Lower leg skin (tissue), 4 donors: ENCODE data around the gene PVALB. TPM values are rescaled to one million over a fixed set of nuclear protein-coding genes. Genes with fewer than 3 reads are reported as not detected.

ENCODE experiments used
- DNase-seq, 2 donors: peaks; one replicate each; pipeline ENCODE4 v3.0.0-alpha.2; 2019; ENCODE audit warnings: low spot score in 2 of 2
- H3K4me3 ChIP-seq: fragments of 200-600 bp; sonication (generic); 2 replicates; pipeline ENCODE4 v1.5.1; 2017; ENCODE audit warnings: mild to moderate bottlenecking, low read depth; ENCODE audit not compliant: poor library complexity, severe bottlenecking
- POLR2A ChIP-seq, 2 donors: fragments of 450-650 bp; IDR thresholded peaks; one replicate each; pipeline ENCODE4 v1.6.1; 2016 to 2017; ENCODE audit warnings: antibody characterized with exemption in 2 of 2, mild to moderate bottlenecking in 1 of 2, moderate library complexity in 1 of 2
- WGBS, 2 donors: methylation state at CpG; one replicate each; pipeline ENCODE4 v1.1.5; 2018; 5-methylcytosine and 5-hydroxymethylcytosine counted together
- intact Hi-C: fragments of 100-400 bp; cut with DNase I; formaldehyde crosslinking; loops from one replicate; pipeline ENCODE4 v1.15.0; 2023; ENCODE audit warnings: low total_unique reads
- total RNA-seq, 4 donors: library from RNA; depleted of rRNA; stranded (reverse); fragments of >200 nt; gene quantifications; one replicate each; pipeline ENCODE4 v1.1.0, GENCODE V29; 2016
- TF ChIP-seq, protein P1 (sequence below), 3 donors: fragments of 450-650 bp; IDR thresholded peaks; one replicate each; pipeline ENCODE4 v1.5.1; 2016; ENCODE audit warnings: antibody characterized with exemption in 3 of 3, mild to moderate bottlenecking in 3 of 3, moderate library complexity in 2 of 3

PVALB gene
- total RNA-seq, 4 donors from 2014 or later = not detected

DNA sequence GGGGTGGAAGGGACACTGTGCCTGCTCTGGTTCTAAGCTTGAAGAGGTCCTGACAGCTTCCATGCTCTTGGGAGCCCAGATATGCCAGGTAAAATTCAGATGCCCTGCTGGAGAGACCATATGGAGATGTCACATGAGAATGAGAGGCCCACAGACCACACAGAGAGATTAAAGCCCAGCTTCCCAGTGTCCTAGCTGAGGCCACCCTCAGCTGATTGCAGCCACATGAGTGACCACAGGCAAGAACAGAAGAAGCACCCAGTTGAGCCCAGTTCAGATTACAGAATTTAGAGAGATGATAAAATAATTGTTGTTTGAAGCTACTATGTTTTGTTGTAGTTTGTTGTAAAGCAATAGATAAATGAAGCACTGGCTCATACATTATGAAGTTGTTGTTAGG, 14.4 kb upstream of the PVALB start:
- intact Hi-C loops = no loop called here
- H3K4me3 ChIP-seq = no peak overlapping the region
- TF ChIP-seq, protein P1, sequence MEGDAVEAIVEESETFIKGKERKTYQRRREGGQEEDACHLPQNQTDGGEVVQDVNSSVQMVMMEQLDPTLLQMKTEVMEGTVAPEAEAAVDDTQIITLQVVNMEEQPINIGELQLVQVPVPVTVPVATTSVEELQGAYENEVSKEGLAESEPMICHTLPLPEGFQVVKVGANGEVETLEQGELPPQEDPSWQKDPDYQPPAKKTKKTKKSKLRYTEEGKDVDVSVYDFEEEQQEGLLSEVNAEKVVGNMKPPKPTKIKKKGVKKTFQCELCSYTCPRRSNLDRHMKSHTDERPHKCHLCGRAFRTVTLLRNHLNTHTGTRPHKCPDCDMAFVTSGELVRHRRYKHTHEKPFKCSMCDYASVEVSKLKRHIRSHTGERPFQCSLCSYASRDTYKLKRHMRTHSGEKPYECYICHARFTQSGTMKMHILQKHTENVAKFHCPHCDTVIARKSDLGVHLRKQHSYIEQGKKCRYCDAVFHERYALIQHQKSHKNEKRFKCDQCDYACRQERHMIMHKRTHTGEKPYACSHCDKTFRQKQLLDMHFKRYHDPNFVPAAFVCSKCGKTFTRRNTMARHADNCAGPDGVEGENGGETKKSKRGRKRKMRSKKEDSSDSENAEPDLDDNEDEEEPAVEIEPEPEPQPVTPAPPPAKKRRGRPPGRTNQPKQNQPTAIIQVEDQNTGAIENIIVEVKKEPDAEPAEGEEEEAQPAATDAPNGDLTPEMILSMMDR (IDR thresholded peaks at IDR 0.05) = no peak
- no peak for TF ChIP-seq POLR2A (IDR thresholded peaks at IDR 0.05)
- DNase-seq = no peak

DNA sequence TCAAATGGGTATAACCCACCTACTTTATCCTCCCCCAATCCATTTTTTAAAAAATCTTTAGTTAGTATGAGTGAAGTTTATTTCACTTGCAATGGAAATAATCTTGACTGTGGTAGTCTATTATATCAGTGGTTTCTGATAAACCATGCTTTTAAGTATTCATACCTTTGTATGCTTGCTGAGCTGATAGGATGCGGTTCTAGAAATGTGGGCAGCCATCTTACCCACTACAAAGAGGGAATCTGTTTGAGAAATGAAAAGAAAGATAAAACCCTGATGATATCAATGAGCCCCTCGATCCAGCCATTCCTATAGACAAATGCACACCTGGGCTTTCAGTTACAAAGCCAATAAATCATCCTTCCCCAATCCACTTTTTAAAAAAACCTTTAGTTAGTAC, 13.8 kb upstream of the PVALB start:
- no peak for DNase-seq
- no peak overlapping the region for H3K4me3 ChIP-seq
- intact Hi-C loops = no loop called here
- no peak for TF ChIP-seq POLR2A (IDR thresholded peaks at IDR 0.05)
- TF ChIP-seq, protein P1 (IDR thresholded peaks at IDR 0.05) = no peak
- 61 to 77% methylated on average over 2 of the region's 2 CpGs for WGBS, 2 donors

DNA sequence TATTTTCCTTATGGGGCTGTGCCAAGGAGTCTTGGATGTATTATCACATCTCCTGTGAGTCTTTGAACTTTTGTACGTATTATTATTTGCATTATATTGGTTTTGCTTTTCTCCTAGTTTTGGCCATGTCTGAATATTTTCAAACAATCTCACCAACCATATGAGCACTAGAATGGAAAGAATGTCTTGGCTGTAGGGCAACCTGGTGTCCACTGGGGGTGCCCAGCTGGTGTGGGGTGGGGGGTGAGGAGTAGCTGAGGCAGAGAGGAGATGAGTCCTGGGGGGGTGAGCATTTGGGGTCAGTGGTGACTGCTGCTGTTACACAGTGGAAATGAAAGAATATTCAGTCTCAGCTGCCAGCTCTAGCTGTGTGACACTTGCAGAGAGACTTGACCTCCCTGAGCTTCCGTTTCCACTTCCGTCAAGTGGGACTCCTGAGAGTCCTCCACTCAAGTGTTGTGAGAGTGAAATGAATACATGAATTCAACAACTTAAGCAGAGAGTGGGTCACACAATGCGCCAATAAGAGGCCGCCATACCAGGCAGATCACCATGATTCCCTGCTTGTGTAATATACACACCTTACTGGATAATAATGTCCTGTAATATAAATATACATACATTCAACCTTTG, 12.7 kb upstream of the PVALB start:
- TF ChIP-seq POLR2A (IDR thresholded peaks at IDR 0.05) = no peak
- TF ChIP-seq, protein P1 (IDR thresholded peaks at IDR 0.05) = no peak
- intact Hi-C loops = no loop called here
- H3K4me3 ChIP-seq = no peak overlapping the region
- 78 to 81% methylated on average over 5 of the region's 5 CpGs for WGBS, 2 donors
- DNase-seq = no peak

DNA sequence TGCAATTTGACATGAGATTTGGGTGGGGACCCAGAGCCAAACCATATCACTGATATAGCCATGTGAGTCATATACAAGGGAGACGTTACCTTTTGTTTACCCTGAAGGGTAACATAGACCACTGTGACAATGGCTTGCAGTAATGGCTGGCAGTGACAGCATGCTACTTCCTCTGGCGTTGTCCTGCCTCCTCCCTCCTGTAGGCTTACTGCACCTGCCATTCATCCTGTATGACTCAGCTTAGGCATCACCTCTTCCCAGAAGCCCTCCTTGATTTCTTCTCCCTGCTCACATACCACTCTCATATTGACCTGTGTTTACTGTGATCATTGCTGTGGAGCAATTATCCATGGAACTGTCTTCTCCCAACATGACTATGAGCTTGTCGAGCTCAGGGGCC, 12.0 kb upstream of the PVALB start:
- DNase-seq = no peak
- whole genome bisulfite sequencing, 2 donors = 50 to 64% methylated on average over 3 of the region's 3 CpGs
- intact Hi-C loops = no loop called here
- no peak overlapping the region for H3K4me3 ChIP-seq
- TF ChIP-seq, protein P1 (IDR thresholded peaks at IDR 0.05) = no peak
- no peak for TF ChIP-seq POLR2A (IDR thresholded peaks at IDR 0.05)

DNA sequence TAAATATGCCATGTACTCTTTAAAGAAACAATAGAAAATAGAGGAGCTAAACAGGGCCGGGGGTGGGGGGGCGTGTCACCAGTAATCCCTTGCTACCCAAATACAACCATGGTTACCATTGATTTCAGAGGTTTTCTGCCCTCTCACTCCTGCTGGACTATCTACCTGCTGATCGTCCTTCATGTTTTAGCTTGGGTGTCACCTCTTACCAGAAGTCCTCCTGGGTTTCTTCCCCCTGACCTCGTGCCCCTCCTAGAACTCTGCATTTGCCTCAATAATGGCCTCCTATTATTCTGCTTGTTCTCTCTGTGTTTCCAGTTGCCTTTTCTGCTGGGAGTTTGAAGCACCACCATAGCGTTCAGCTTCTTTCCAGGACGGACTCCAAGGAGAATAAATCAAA, 9.4 kb upstream of the PVALB start:
- no peak for DNase-seq
- 77 to 85% methylated on average over 6 of the region's 6 CpGs for WGBS, 2 donors
- no peak overlapping the region for H3K4me3 ChIP-seq
- intact Hi-C loops = no loop called here
- TF ChIP-seq POLR2A (IDR thresholded peaks at IDR 0.05) = no peak
- TF ChIP-seq, protein P1 (IDR thresholded peaks at IDR 0.05) = no peak

DNA sequence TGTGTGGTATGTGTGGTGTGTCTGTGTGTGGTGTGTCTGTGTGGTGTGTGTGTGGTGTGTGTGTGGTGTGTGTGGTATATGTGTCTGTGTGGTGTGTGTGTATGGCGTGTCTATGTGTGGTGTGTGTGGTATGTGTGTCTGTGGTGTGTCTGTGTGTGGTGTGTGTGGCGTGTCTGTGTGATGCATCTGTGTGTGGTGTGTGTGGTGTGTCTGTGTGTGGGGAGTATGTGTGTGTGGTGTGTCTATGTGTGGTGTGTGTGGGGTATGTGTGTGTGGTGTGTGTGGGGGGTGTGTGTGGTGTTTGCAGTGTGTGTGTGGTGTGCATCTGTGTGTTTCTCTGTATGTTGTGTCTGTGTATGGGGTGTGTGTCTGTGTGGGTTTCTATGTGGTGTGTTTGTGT, 7.8 kb upstream of the PVALB start:
- no peak for TF ChIP-seq POLR2A (IDR thresholded peaks at IDR 0.05)
- TF ChIP-seq, protein P1 (IDR thresholded peaks at IDR 0.05) = peak in 1 of 3 donors; percentile 32
- intact Hi-C loops = no loop called here
- DNase-seq = no peak
- no peak overlapping the region for H3K4me3 ChIP-seq
- WGBS, 2 donors = 89 to 90% methylated on average over 2 of the region's 2 CpGs
